HL-60/S4 (cell line): Measurements from ENCODE around the gene KNSTRN.

Experiments
- in situ Hi-C: fragments of 300-500 bp; cut with MboI; formaldehyde crosslinking; loops from 2 replicates; pipeline ENCODE4 v1.14.3; 2022; ENCODE audit warnings: low sequenced_read_pairs

Gene KNSTRN

DNA sequence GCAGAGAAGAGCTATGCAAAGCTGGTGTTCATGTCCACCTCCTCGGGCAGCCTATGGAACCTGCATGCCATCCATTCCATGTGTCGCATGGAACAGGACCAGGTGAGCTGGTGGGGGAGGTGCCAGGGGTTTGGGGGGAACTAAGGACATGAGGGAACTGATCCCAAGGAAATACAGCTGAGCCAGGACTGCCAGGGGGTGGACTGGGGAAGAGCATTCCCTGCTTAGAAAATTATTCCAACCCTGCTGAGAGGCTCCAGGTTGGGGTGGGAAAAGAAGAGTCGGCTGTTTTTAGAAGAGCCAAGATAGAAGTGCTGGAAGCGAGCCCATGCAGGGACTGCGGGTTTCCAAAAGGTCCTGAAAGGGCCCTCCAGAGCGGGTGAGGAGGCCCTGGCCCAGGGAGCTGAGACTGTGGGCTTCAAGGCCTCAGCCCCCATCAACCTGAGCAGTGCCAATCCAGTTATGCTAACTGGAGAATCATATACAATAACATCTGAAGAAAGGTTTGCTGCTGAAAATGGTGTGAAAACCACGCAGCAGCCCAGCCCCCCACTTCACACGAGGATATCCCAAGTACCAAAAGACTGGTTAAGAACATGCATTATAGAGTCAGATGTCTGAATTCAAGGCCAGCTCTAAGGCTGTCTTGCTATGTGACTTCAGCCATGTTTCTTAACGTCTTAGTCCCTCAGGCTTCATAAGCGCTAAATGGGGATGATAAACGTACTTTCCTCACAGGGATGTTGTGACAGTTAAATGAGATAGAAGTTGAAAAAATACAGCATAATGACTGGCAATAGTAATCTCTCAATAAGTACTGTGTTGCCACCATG, 16.7 kb upstream of the KNSTRN start:
- in situ Hi-C loops, result no loop called here

DNA sequence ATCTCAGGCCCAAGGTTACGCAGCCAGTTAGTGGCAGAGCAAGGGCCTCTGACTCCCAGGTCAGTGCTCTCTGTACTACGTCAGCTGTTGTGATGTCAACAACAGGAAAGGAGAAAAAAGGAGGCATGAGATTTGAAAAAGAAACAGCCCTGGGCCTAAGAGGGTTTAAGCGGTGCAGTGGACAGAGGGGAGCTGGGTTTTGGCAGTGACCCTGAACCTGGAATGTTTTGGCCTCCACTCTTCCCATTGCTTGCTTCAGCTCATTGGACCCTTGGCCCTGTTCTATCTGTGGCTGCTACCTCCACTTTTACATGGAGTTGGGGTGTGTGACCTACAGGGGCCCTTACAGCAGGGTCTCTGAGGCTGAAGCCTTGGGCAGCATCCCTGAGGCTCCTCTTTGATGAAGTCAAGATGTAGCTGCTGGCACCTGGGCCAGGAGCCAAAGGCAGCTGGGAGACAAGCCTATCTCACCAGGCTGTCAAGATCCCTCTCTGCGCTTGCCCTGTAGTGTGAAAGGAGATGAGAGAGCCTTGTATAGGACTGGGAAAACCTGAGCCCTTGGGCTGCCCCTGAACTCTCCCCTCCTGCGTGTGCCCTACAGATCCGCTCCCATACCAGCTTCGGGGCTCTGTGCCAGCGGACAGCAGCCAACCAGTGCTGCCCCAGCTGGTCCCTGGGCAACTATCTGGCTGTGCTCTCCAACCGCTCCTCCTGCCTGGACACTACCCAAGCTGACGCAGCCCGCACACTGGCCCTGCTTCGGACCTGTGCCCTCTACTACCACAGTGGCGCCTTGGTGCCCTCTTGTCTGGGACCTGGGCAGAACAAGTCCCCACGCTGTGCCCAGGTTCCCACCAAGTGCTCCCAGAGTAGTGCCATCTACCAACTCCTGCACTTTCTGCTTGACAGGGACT, 15.8 kb upstream of the KNSTRN start:
- in situ Hi-C loops, result no loop called here

DNA sequence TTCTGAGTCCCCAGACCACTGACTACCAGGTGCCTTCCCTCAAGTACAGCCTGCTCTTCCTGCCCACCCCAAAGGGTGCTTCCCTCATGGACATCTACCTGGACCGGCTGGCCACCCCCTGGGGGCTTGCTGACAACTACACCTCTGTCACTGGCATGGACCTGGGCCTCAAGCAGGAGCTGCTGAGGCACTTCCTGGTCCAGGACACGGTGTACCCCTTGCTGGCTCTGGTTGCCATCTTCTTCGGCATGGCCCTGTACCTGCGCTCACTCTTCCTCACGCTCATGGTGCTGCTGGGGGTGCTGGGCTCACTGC, 15.2 kb upstream of the KNSTRN start:
- in situ Hi-C loops, result no loop called here

DNA sequence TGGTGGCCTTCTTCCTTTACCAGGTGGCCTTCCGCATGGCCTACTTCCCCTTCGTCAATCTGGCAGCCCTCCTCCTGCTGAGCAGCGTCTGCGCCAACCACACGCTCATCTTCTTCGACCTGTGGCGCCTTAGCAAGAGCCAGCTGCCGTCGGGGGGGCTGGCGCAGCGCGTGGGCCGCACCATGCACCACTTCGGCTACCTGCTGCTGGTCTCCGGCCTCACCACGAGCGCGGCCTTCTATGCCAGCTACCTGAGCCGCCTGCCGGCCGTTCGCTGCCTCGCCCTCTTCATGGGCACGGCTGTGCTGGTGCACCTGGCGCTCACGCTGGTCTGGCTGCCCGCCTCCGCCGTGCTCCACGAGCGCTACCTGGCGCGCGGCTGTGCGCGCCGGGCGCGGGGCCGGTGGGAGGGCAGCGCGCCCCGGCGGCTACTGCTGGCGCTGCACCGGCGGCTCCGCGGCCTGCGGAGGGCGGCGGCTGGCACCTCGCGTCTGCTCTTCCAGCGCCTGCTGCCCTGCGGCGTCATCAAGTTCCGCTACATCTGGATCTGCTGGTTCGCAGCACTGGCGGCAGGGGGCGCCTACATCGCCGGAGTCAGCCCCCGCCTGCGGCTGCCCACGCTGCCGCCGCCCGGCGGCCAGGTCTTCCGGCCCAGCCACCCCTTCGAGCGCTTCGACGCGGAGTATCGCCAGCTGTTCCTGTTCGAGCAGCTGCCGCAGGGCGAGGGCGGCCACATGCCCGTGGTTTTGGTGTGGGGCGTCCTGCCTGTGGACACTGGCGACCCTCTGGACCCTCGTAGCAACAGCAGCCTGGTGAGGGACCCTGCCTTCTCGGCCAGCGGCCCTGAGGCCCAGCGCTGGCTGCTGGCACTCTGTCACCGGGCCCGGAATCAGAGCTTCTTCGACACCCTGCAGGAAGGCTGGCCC, 14.6 kb upstream of the KNSTRN start:
- in situ Hi-C loops, result no loop called here

DNA sequence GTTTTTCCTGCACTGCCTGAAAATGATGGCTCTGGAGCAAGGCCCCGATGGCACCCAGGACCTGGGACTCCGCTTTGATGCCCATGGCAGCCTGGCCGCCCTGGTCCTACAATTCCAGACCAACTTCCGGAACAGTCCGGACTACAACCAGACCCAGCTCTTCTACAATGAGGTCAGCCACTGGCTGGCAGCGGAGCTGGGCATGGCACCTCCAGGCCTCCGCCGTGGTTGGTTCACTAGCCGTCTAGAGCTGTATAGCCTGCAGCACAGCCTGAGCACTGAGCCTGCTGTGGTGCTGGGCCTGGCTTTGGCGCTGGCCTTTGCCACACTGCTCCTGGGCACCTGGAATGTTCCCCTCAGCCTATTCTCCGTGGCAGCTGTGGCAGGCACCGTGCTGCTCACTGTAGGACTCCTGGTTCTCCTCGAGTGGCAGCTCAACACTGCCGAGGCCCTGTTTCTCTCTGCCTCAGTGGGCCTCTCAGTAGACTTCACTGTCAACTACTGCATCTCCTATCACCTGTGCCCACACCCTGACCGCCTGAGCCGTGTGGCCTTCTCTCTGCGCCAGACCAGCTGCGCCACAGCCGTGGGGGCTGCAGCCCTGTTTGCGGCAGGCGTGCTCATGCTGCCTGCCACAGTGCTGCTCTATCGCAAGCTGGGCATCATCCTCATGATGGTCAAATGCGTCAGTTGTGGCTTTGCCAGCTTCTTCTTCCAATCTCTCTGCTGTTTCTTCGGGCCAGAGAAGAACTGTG, 13.6 kb upstream of the KNSTRN start:
- in situ Hi-C loops, result no loop called here

DNA sequence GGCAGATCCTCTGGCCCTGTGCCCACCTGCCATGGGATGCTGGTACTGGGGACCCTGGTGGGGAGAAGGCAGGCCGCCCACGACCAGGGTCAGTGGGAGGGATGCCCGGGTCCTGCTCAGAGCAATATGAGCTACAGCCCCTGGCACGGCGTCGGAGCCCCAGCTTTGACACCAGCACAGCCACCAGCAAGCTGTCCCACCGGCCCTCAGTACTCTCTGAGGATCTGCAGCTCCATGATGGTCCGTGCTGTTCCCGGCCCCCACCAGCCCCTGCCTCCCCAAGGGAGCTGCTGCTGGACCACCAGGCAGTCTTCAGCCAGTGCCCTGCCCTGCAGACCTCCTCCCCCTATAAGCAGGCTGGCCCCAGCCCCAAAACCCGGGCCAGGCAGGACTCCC, 13.0 kb upstream of the KNSTRN start:
- in situ Hi-C loops, result no loop called here

DNA sequence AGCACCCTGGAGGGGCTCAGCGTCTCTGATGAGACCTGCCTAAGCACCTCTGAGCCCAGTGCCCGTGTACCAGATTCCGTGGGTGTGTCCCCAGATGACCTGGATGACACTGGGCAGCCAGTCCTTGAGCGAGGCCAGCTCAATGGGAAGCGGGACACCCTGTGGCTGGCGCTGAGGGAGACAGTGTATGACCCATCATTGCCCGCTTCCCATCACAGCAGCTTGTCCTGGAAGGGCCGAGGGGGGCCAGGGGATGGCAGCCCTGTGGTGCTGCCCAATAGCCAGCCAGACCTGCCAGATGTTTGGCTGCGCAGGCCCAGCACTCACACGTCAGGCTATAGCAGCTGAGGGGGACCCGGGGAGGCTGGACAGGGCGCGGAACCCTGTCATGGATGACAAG, 12.6 kb upstream of the KNSTRN start:
- in situ Hi-C loops, result no loop called here

DNA sequence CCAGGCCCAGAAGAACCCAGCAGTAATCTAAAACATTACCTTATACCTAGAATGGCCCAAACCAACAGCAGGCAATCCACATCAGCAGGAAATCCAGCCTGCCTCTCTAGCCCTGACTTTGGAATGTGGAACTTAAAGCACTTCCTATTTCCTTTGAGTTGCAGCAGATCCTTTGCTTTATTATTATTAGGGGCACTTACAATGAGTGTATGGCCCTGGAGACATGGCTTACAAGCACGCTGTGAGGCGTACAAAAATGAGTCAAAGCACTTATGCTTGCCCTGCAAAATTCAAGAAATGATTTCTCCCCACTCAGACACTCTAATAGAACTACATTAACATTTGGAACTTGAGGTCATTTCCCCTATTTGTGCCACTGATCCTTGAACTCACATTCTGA, 9.5 kb upstream of the KNSTRN start:
- in situ Hi-C loops, result no loop called here

DNA sequence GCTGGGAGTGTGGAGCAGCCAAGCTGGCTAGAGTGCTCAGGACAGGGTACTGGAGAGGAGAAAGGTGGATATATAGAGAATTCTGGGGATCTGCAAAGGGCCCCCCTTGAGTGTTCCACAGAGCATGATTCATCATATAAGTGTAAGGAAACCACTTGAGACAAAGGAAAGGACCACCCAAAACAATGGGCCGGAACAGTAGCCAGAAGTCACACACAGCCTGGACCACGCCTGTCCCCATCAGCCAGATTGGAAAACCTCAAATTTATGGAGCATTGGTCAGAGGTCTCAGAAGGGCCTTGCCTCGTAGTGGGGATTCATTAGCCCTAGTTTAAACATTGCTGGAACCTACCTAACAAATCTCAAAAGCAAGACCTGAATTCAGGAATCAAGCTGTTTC, 4.9 kb upstream of the KNSTRN start:
- in situ Hi-C loops, result no loop called here

DNA sequence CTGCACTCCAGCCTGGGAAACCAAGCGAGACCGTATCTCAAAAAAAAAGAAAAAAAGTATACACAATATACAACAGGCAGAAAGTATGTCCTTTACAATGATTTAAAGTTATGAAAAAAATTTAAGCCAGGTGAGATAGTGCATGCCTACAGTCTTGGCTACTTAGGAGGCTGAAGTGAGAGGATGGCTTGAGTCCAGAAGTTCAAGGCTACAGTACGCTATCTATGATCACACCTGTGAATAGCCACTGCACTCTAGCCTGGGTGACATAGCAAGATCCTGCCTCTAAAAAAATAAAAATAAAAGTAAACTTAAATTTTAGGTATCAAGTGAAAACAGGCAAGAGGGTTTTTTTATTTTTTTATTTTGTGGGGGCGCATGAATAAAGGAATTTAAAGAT, 3.1 kb upstream of the KNSTRN start:
- in situ Hi-C loops, result no loop called here

DNA sequence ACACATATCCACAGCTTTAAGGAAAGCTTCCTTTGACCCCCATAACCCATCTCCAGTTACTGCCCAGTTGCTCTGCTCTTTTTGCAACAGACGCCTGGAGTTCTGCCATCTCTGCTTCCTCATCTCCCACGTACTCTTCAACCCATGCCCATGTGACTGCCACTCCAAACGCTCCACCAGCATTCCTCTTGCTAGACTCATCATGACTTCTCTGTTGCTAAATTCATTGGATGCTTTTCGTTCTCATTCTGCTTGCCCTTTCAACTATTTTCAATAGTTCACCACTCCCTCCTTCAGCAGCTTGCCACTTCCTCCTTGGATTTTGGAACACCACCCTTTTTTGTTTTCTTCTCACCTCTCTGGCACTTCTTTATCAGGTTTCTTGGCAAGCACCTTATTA, 2.7 kb upstream of the KNSTRN start:
- in situ Hi-C loops, result no loop called here

DNA sequence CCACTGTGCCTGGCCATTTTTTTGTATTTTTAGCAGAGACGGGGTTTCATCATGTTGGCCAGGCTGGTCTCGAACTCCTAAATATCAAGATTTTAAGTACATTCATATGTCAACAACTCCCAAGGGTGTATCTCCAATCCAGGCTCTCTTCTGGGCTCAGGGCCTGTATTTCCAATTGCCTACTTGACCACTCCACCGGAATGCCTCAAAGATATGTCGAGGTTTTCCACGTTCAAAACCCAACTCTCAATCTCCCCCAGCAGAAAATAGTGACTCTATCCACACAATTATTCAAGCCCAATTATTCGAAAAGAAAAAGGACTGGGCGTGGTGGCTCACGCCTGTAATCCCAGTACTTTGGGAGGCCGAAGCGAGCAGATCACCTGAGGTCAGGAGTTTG, 1.9 kb upstream of the KNSTRN start:
- in situ Hi-C loops, result no loop called here

DNA sequence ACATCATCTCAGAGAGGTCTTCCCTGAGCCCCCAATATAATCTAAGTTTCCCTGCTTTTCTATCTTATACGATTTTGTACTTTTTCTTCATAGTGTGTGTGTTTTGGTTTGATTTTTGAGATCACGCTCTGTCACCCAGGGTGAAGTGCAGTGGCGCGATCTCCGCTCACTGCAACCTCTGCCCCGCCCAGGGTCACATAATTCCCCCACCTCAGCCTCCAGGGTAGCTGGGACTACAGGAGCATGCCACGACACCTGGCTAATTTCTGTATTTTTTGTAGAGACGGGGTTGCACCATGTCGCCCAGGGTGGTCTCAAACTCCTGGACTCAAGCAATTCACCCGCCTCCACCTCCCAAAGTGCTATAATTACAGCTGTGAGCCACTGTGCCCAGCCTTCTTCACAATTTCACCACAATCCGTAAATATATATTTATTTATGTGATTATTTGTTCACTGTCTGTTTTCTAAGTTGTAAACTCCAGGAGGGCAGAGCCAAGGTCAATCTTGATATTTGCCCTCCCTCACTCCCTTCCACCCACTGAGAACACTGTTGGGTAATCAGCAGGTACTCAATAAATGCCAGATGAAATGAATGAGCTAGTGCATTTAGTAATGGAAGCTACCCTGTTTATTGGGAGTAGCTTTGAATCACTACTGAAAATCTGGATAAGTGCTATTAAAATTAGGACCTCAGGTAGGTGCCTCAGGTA, 547 bp upstream of the KNSTRN start:
- in situ Hi-C loops, result no loop called here

DNA sequence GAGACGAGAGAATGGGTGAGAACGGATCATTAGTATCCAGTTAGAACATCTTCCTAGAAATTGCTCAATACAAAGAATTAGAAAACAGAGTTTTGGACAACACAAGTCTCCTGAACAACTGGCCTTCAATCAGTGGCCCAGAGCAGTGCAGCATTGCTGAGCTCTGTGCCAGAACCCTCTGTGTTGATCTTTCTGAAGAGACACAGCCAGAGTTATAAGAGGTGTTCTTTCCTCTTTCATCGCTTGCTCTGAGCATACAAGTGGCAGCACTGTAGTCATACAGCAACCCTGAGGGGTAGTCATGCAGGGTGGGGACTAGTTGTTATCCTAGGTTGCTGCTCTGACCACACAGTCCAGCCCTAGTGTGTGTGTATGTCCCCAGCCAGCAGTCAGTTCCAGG, 4.0 kb downstream of the KNSTRN start:
- in situ Hi-C loops, result no loop called here

DNA sequence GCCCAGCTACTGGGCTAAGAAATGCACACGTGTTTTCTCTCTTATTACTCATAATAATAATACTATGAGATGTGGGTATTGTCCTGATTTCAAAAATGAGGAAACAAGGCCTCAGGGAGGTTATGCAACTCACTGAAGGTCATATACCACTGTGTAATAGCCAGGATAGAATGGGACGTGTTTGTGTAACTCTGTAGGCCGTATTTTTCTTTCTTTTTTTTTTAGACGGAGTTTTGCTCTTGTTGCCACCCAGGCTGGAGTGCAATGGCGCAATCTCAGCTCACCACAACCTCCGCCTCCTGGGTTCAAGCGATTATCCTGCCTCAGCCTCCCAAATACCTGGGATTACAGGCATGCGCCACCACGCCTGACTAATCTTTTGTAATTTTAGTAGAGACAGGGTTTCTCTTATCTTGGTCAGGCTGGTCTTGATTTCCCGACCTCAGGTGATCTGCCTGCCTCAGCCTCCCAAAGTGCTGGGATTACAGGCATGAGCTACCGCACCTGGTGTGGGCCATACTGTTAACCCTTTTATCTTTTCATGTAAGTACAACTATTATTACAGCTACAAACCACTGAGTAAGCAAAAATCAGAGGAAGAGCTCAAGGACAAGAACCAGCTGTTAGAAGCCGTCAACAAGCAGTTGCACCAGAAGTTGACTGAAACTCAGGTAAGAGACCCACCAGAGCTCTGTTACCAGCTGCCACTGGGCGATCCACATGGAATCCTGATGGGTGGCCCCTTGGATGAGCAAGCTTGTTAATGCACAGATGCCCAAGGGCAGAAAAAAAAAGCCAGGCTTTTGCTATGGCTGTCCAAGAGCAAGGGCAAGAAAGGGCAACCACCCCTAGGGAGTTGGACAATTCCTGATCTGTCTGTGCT, 6.7 kb downstream of the KNSTRN start:
- in situ Hi-C loops, result no loop called here

DNA sequence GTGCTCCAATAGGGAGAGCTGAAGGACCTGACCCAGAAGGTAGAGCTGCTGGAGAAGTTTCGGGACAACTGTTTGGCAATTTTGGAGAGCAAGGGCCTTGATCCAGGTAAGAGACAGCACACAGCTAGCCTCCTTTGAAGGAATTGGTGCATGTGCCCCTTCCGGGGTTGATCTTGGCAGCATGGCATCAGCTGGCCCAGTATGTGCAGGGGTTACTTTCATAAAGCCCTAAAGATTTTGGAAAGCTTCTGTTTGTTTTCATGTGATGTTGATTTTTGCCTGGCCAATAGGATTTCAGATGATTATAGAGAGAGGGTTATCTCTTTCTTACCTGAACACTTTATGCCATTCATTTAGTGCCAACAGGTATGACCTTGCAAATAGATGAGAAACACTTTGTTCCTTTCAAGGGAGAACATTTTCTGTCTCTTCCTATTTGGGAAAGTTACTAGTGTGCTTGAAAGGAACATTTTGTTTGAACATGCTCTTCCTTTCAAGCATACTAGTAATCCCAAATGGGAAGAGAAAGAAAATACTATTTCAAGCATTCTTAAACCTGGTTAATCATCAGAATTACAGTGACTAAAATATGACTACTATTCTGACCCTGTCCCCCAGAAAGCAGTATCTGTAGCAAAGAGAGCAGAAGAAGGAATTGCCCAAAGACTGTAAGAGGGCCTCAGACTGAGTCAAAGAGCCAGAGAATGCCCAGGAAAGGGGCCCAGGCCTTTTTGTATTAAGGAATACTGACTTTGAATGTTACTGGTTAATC, 7.5 kb downstream of the KNSTRN start:
- in situ Hi-C loops, result no loop called here

DNA sequence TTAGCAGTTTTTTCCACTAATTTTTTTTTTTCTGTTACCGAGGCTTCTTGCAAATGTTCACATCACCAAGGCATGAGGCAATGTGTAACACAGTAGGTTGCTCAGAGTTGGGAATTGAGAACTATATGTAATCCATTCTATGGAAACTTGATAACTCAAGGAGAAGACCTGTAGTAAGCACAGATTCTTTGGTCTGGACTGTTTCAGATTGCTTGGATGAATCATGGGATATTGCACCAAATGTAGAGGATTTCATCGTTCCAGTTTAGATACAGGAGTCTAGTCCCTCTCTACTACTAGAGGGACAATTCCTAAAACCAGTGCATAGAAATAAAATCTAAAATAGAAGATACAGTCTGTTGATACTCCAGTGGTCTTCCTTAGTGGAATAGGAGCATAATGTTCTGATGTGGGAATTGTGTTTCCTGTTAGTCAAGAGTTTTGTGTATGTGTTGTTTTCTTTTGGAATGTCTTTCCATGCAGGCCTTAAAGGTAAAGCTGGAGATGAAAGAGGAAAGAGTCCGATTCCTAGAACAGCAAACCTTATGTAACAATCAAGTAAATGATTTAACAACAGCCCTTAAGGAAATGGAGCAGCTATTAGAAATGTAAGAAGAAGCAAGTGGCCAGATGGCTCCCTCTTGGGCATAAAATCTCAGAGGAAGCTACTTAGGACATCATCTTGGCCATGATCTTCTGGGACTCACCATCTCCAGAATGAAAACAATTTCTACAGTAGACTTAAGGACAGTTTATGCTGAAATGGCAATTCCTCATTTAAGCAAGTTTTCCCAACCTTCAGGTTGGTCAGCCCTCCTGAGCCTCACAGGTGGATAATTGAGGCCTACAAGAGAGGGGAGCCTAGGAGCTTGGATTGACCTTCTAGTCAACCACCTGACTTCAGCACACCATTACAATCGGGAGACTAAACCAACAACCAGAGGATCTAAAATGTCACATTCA, 10.7 kb downstream of the KNSTRN start:
- in situ Hi-C loops, result no loop called here
